ENCODE measurements around the gene GRID2IP.

DNA sequence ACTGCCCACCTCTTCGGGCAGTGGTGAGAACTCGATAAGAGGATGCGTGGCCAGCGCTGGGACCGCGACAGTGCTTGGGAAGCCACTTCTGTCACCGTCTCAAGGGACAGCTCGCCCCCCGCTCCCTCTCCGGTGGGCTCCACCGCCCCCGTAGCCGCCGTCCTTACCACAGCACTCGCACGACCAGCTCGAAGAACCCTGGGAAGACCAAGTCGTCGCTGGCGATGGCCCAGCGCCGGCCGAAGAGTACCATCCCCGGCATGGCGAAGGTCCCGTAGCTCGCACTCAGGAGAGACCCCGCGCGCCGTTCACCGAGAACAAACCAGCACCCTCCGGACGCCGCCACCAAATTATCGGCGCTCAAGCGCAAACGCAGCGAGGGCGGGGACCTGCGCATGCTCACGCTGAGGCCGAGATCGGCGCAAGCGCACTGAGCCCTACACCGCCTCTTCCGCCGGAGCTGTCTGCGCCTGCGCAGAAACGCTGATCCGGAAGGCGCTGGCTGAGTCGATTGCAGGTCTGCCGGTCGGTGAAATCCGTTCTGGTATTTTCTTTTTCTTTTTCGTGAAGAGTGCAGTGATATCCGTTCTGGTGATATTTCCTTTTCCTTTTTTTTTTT, 103.6 kb downstream of the GRID2IP start, which contains the start of gene DAGLB:
- TF ChIP-seq POLR2A (IDR thresholded peaks at IDR 0.05), result peak; percentile 74 to 85
- TF ChIP-seq, protein P1, sequence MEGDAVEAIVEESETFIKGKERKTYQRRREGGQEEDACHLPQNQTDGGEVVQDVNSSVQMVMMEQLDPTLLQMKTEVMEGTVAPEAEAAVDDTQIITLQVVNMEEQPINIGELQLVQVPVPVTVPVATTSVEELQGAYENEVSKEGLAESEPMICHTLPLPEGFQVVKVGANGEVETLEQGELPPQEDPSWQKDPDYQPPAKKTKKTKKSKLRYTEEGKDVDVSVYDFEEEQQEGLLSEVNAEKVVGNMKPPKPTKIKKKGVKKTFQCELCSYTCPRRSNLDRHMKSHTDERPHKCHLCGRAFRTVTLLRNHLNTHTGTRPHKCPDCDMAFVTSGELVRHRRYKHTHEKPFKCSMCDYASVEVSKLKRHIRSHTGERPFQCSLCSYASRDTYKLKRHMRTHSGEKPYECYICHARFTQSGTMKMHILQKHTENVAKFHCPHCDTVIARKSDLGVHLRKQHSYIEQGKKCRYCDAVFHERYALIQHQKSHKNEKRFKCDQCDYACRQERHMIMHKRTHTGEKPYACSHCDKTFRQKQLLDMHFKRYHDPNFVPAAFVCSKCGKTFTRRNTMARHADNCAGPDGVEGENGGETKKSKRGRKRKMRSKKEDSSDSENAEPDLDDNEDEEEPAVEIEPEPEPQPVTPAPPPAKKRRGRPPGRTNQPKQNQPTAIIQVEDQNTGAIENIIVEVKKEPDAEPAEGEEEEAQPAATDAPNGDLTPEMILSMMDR (IDR thresholded peaks at IDR 0.05), result no peak
- no peak for TF ChIP-seq EP300 (IDR thresholded peaks at IDR 0.05)

All from sigmoid colon (tissue), 4 donors.